BJ (cell line): ENCODE results near the gene EFCAB6. TPM values are rescaled to one million over a fixed set of nuclear protein-coding genes. Genes with fewer than 3 reads are reported as not detected.

Experiments used
- CTCF ChIA-PET: fragments of 350-600 bp; formaldehyde crosslinking; extraction: SDS; loops from one replicate; lab custom pipeline; 2021; ENCODE audit warnings: antibody characterized with exemption, inconsistent platforms; lab: Yijun Ruan, JAX
- POLR2A ChIA-PET: fragments of 300-600 bp; sonication (Branson Sonifier 250); formaldehyde crosslinking; extraction: SDS; loops from one replicate; lab custom pipeline; 2021; ENCODE audit warnings: antibody characterized with exemption; lab: Charles Lee
- DNase-seq: peaks from one replicate; pipeline ENCODE4 v3.0.0-alpha.2; 2011; ENCODE audit warnings: low read depth
- H3K27me3 ChIP-seq: 2 replicates; pipeline ENCODE4 v1.6.0; 2011; ENCODE audit warnings: low read length; ENCODE audit not compliant: control insufficient read depth, insufficient read depth
- H3K36me3 ChIP-seq: 2 replicates; pipeline ENCODE4 v1.5.1; 2011; ENCODE audit warnings: low read length; ENCODE audit not compliant: control insufficient read depth, insufficient read depth
- H3K4me3 ChIP-seq: 2 replicates; pipeline ENCODE4 v1.5.1; 2011; ENCODE audit warnings: low read depth, mild to moderate bottlenecking, control low read depth, low read length
- CTCF ChIP-seq: IDR thresholded peaks from 2 replicates; pipeline ENCODE4 v1.5.1; 2011; ENCODE audit warnings: low read depth, mild to moderate bottlenecking, control low read depth, inconsistent platforms, low read length, moderate library complexity; ENCODE audit not compliant: insufficient read depth
- polyA plus RNA-seq: library from polyadenylated mRNA; depleted of rRNA; stranded (reverse); fragments of >200 nt; gene quantifications from 2 replicates; pipeline ENCODE4 v1.2.3, GENCODE V29; 2011

Gene EFCAB6
- polyA plus RNA-seq, 1 experiment, result 0.75 TPM

- H3K4me3 ChIP-seq, result no peak overlapping the region
- no peaks in the 10 kb centered on the region for H3K36me3 ChIP-seq
- CTCF ChIA-PET, result no interaction called here
- POLR2A ChIA-PET, result no interaction called here
- H3K27me3 ChIP-seq, result no peaks in the 10 kb centered on the region
- DNase-seq, result no peak
- TF ChIP-seq CTCF, result no peak
Observed at GRCh38 chr22:43505423-43505822, 306.7 kb downstream of the EFCAB6 start.

- TF ChIP-seq CTCF, result no peak
- DNase-seq, result no peak
- POLR2A ChIA-PET, result no interaction called here
- CTCF ChIA-PET, result no interaction called here
- no peaks in the 10 kb centered on the region for H3K27me3 ChIP-seq
- H3K36me3 ChIP-seq, result no peaks in the 10 kb centered on the region
- H3K4me3 ChIP-seq, result no peak overlapping the region
Observed at GRCh38 chr22:43504666-43505261, 307.3 kb downstream of the EFCAB6 start.

- DNase-seq, result no peak
- POLR2A ChIA-PET, result no interaction called here
- no peak for TF ChIP-seq CTCF
- H3K27me3 ChIP-seq, result no peaks in the 10 kb centered on the region
- H3K36me3 ChIP-seq, result no peaks in the 10 kb centered on the region
- H3K4me3 ChIP-seq, result no peak overlapping the region
- CTCF ChIA-PET, result interaction anchor here (0.9 kb wide), 1 partner anchor 31 kb away, joined by 3 read pairs; no protein-coding TSS in a partner anchor
Observed at GRCh38 chr22:43504068-43504467, 308.0 kb downstream of the EFCAB6 start.

GRCh38 chr22:43502306-43502874 lies 309.7 kb downstream of the EFCAB6 start:
- Histone ChIP-seq H3K36me3 (no peaks in the 10 kb centered on the region), H3K27me3 (no peaks in the 10 kb centered on the region), H3K4me3 (no peak overlapping the region)
- DNase-seq, result no peak
- POLR2A ChIA-PET, result no interaction called here
- CTCF ChIA-PET, result no interaction called here
- no peak for TF ChIP-seq CTCF

- no peaks in the 10 kb centered on the region for H3K36me3 ChIP-seq
- ChIA-PET CTCF (no interaction called here), POLR2A (no interaction called here)
- H3K27me3 ChIP-seq, result no peaks in the 10 kb centered on the region
- no peak for TF ChIP-seq CTCF
- H3K4me3 ChIP-seq, result no peak overlapping the region
- no peak for DNase-seq
Observed at GRCh38 chr22:43501878-43502277, 310.2 kb downstream of the EFCAB6 start.
